Ectodermal cell (in vitro differentiated cells): ENCODE data around the gene GLP1R.

Experiments used
- H3K27ac ChIP-seq: 2 replicates; pipeline ENCODE4 v1.7.0; 2013; ENCODE audit warnings: mild to moderate bottlenecking, low read depth, low read length; ENCODE audit not compliant: insufficient read depth, poor library complexity, severe bottlenecking
- H3K27me3 ChIP-seq: 2 replicates; pipeline ENCODE4 v1.7.0; 2013; ENCODE audit warnings: mild to moderate bottlenecking, low read length; ENCODE audit not compliant: insufficient read depth, control insufficient read depth, poor library complexity, severe bottlenecking
- H3K36me3 ChIP-seq: one replicate; pipeline ENCODE4 v1.7.0; 2013; ENCODE audit warnings: low read length; ENCODE audit not compliant: control insufficient read depth, insufficient read depth
- H3K4me1 ChIP-seq: one replicate; pipeline ENCODE4 v1.7.0; 2013; ENCODE audit warnings: low read length; ENCODE audit not compliant: control insufficient read depth, insufficient read depth
- H3K4me3 ChIP-seq: 2 replicates; pipeline ENCODE4 v1.7.0; 2013; ENCODE audit warnings: low read depth, low read length, control low read depth; ENCODE audit not compliant: insufficient read depth
- H3K9me3 ChIP-seq: 2 replicates; pipeline ENCODE4 v1.7.0; 2013; ENCODE audit warnings: mild to moderate bottlenecking, low read length, moderate library complexity; ENCODE audit not compliant: control insufficient read depth
- WGBS, 2 experiments: methylation state at CpG; one replicate each; pipeline ENCODE4 v1.1.7; 2013; ENCODE audit warnings: missing lambda C conversion rate in 2 of 2; 5-methylcytosine and 5-hydroxymethylcytosine counted together

GLP1R gene

GRCh38 chr6:39085129-39085797 lies 36.7 kb downstream of the GLP1R start:
- Histone ChIP-seq H3K27ac (no peak overlapping the region), H3K9me3 (no peaks in the 10 kb centered on the region), H3K4me1 (peaks cover 14% of the 10 kb centered on the region), H3K4me3 (no peak overlapping the region), H3K27me3 (no peaks in the 10 kb centered on the region), H3K36me3 (no peaks in the 10 kb centered on the region)
- WGBS, 2 experiments = 66 to 81% methylated on average over 3 to 5 of the region's 5 CpGs

- H3K27me3 ChIP-seq = no peaks in the 10 kb centered on the region
- H3K36me3 ChIP-seq = no peaks in the 10 kb centered on the region
- H3K4me1 ChIP-seq = peaks cover 14% of the 10 kb centered on the region
- 92 to 93% methylated on average over 7 of the region's 7 CpGs for WGBS, 2 experiments
- no peaks in the 10 kb centered on the region for H3K9me3 ChIP-seq
- no peak overlapping the region for H3K4me3 ChIP-seq
- H3K27ac ChIP-seq = no peak overlapping the region
Measured at GRCh38 chr6:39086294-39086693, 37.7 kb downstream of the GLP1R start.

GRCh38 chr6:39086711-39087110 lies 38.1 kb downstream of the GLP1R start:
- 91 to 92% methylated on average over 6 of the region's 6 CpGs for WGBS, 2 experiments
- Histone ChIP-seq H3K4me3 (no peak overlapping the region), H3K27ac (no peak overlapping the region), H3K9me3 (no peaks in the 10 kb centered on the region), H3K4me1 (peaks cover 14% of the 10 kb centered on the region), H3K36me3 (no peaks in the 10 kb centered on the region), H3K27me3 (no peaks in the 10 kb centered on the region)

GRCh38 chr6:39087197-39087596 lies 38.6 kb downstream of the GLP1R start:
- Histone ChIP-seq H3K9me3 (no peaks in the 10 kb centered on the region), H3K36me3 (no peaks in the 10 kb centered on the region), H3K27me3 (no peaks in the 10 kb centered on the region), H3K4me1 (peaks cover 14% of the 10 kb centered on the region), H3K4me3 (no peak overlapping the region), H3K27ac (no peak overlapping the region)
- WGBS, 2 experiments = 77 to 81% methylated on average over 7 of the region's 7 CpGs

GRCh38 chr6:39088331-39088730 lies 39.8 kb downstream of the GLP1R start:
- no peak overlapping the region for H3K27ac ChIP-seq

GRCh38 chr6:39090036-39090435 lies 41.5 kb downstream of the GLP1R start:
- H3K27me3 ChIP-seq = no peaks in the 10 kb centered on the region
- H3K36me3 ChIP-seq = no peaks in the 10 kb centered on the region
- no peak overlapping the region for H3K4me3 ChIP-seq
- H3K27ac ChIP-seq = no peak overlapping the region
- no peaks in the 10 kb centered on the region for H3K9me3 ChIP-seq
- whole genome bisulfite sequencing, 2 experiments = 94% methylated on average over 4 of the region's 4 CpGs
- H3K4me1 ChIP-seq = peaks cover 17% of the 10 kb centered on the region

More at GRCh38 chr6:39088331-39088730, 39.8 kb downstream of the GLP1R start:
- H3K27me3 ChIP-seq = no peaks in the 10 kb centered on the region
- WGBS, 2 experiments = 7% methylated on average over 4 of the region's 4 CpGs
- no peaks in the 10 kb centered on the region for H3K36me3 ChIP-seq
- no peak overlapping the region for H3K4me3 ChIP-seq
- H3K4me1 ChIP-seq = peaks cover 17% of the 10 kb centered on the region
- H3K9me3 ChIP-seq = no peaks in the 10 kb centered on the region

GRCh38 chr6:39091220-39091619 lies 42.6 kb downstream of the GLP1R start:
- no peak overlapping the region for H3K27ac ChIP-seq
- WGBS, 2 experiments = 83 to 93% methylated on average over 7 of the region's 7 CpGs
- no peaks in the 10 kb centered on the region for H3K36me3 ChIP-seq
- no peaks in the 10 kb centered on the region for H3K27me3 ChIP-seq
- no peak overlapping the region for H3K4me3 ChIP-seq
- H3K9me3 ChIP-seq = no peaks in the 10 kb centered on the region
- H3K4me1 ChIP-seq = peaks cover 17% of the 10 kb centered on the region

- H3K27ac ChIP-seq = no peak overlapping the region
- no peaks in the 10 kb centered on the region for H3K9me3 ChIP-seq
- H3K27me3 ChIP-seq = no peaks in the 10 kb centered on the region
- WGBS, 2 experiments = 10 to 44% methylated on average over 1 of the region's 1 CpG
- peaks cover 17% of the 10 kb centered on the region for H3K4me1 ChIP-seq
- no peaks in the 10 kb centered on the region for H3K36me3 ChIP-seq
- no peak overlapping the region for H3K4me3 ChIP-seq
Measured at GRCh38 chr6:39092124-39092523, 43.5 kb downstream of the GLP1R start.

GRCh38 chr6:39093149-39093708 lies 44.6 kb downstream of the GLP1R start:
- Histone ChIP-seq H3K36me3 (no peaks in the 10 kb centered on the region), H3K4me1 (peaks cover 10% of the 10 kb centered on the region), H3K27ac (no peak overlapping the region), H3K9me3 (no peaks in the 10 kb centered on the region), H3K4me3 (no peak overlapping the region), H3K27me3 (no peaks in the 10 kb centered on the region)
- 76 to 80% methylated on average over 4 of the region's 4 CpGs for WGBS, 2 experiments

- no peak overlapping the region for H3K4me3 ChIP-seq
- peaks cover 3% of the 10 kb centered on the region for H3K4me1 ChIP-seq
- no peaks in the 10 kb centered on the region for H3K27me3 ChIP-seq
- no peaks in the 10 kb centered on the region for H3K36me3 ChIP-seq
- H3K9me3 ChIP-seq = no peaks in the 10 kb centered on the region
- H3K27ac ChIP-seq = no peak overlapping the region
Measured at GRCh38 chr6:39095578-39095977, 47.0 kb downstream of the GLP1R start.
